ENCODE measurements around the gene ARHGAP42.

GRCh38 chr11:101031713-101032112 lies 344.6 kb downstream of the ARHGAP42 start:
- TF ChIP-seq EZH2phosphoT487 (IDR thresholded peaks at IDR 0.05; ENCODE audit: insufficient read depth, low read depth) = no peak
- TF ChIP-seq EZH2 (IDR thresholded peaks at IDR 0.05; ENCODE audit: insufficient read depth, poor library complexity, severe bottlenecking) = no peak
